ENCODE results near the gene ARL6IP1.
A peak's percentile ranks its signal among the peaks of the same experiment; 100 is the strongest.

The ARL6IP1 gene

DNA sequence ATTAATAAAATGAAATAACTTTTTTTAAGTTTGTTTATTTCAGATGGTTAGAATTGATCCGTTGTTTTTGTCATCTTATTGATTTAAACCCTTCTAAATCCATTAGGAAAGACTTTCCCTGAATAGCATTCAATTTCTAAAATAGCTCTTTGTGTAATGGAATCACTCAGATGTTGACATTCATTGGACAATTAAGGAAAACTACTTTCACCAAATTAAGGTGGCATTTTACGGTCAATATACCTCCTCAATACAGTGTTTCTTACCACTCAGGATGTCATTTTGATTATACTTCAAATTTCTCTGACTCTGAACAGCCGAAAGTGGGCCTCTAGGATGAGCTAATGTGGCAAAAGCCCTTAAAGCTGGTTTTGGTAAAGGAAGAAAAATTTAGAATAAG lies 1.8 kb downstream of the ARL6IP1 start:
- no peak for TF ChIP-seq CTCF (IDR thresholded peaks at IDR 0.05; ENCODE audit: extremely low read depth, missing control alignments)
- no peak for DNase-seq (ENCODE audit: low spot score)

DNA sequence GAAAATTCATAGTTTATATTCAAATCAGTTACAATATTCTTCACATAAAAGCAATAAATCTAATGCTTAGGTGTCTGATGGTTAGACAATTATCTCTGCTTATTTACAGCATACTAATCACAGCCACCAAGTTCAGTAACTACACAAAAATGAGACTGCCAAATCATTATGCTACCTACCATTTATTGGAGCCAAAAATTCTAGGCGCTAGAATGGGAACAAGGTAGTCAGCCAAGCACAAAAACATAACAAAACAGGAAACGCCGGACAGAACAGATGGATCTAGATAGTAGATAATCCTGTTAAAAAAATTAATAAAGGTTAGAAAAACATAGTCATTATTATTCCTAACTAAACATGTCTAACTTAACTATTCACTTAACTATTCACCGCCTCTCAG lies 3.6 kb downstream of the ARL6IP1 start:
- DNase-seq (ENCODE audit: low spot score), result no peak
- TF ChIP-seq CTCF (IDR thresholded peaks at IDR 0.05; ENCODE audit: extremely low read depth, missing control alignments), result no peak

DNA sequence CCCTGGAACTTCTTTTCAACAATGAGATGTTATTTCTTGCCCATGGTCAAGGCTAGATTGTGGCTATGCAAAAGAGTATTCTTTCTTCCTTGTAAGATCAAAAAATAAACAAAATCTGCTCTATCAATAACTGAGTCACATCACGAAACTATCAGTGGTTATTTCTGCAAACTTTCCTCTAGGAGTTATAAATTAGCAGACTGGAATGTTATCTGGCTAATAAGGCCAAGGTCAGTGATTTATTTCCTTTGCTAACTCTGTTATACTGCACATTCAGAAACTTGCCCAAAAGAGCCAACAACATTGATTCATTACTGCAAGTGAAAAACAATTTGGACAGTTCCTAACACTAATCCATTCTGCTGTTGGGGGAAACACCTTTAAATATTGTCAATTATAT lies 5.0 kb downstream of the ARL6IP1 start:
- no peak for TF ChIP-seq CTCF (IDR thresholded peaks at IDR 0.05; ENCODE audit: extremely low read depth, missing control alignments)
- DNase-seq (ENCODE audit: low spot score), result no peak

GRCh38 chr16:18792836-18793433 lies 8.4 kb downstream of the ARL6IP1 start:
- TF ChIP-seq CTCF (IDR thresholded peaks at IDR 0.05; ENCODE audit: extremely low read depth, missing control alignments), result no peak
- DNase-seq (ENCODE audit: low spot score), result no peak

GRCh38 chr16:18789850-18790706 lies 11.3 kb downstream of the ARL6IP1 start, which contains the start of gene RPS15A:
RPS15A (minus strand) TSS chr16:18790334; CDS start chr16:18789113, 1,221 bp downstream.
- DNase-seq (ENCODE audit: low spot score), result peak; percentile 94
- TF ChIP-seq CTCF (IDR thresholded peaks at IDR 0.05; ENCODE audit: extremely low read depth, missing control alignments), result no peak

GRCh38 chr16:18789515-18789849 lies 11.9 kb downstream of the ARL6IP1 start:
- no peak for DNase-seq (ENCODE audit: low spot score)
- no peak for TF ChIP-seq CTCF (IDR thresholded peaks at IDR 0.05; ENCODE audit: extremely low read depth, missing control alignments)

GRCh38 chr16:18788828-18789514 lies 12.4 kb downstream of the ARL6IP1 start:
- no peak for TF ChIP-seq CTCF (IDR thresholded peaks at IDR 0.05; ENCODE audit: extremely low read depth, missing control alignments)
- no peak for DNase-seq (ENCODE audit: low spot score)
